ENCODE data around the gene RO60. TPM values are rescaled to one million over a fixed set of nuclear protein-coding genes. Genes with fewer than 3 reads are reported as not detected.

RO60 gene
- total and polyA plus RNA-seq, 2 of the 4 experiments (the other 2 are of a cell fraction): 10.9 to 161 TPM

- Histone ChIP-seq H3K56ac (ENCODE audit: extremely low read depth, insufficient read depth, low read length) (no peak overlapping the region), H3K27ac (ENCODE audit: insufficient read depth, low read length) (no peak overlapping the region), H3K4ac (ENCODE audit: low read depth, low read length) (no peak overlapping the region), H2AK9ac (replicated peaks; ENCODE audit: low read depth, low read length, poor library complexity) (no peak overlapping the region), H3K9ac (ENCODE audit: low read depth, low read length) (no peak overlapping the region), H2BK20ac (ENCODE audit: low read depth, low read length) (no peak overlapping the region), H3K4me1 (ENCODE audit: control insufficient read depth, insufficient read depth, low read length) (no peaks in the 10 kb centered on the region), H3K36me3 (ENCODE audit: control insufficient read depth, insufficient read depth, low read length) (no peaks in the 10 kb centered on the region), H3K4me2 (ENCODE audit: low read depth, low read length) (no peak overlapping the region), H3K14ac (replicated peaks; ENCODE audit: low read depth, low read length) (no peak overlapping the region), H2BK120ac (ENCODE audit: low read depth, low read length) (no peak overlapping the region), H3K27me3 (ENCODE audit: control insufficient read depth, insufficient read depth, low read length) (no peaks in the 10 kb centered on the region), H3K4me3 (ENCODE audit: insufficient read depth, low read depth, low read length) (no peak overlapping the region), H4K5ac (ENCODE audit: low read depth, low read length) (no peak overlapping the region), H4K8ac (ENCODE audit: low read depth in 2 of 2, low read length in 2 of 2) (no peak overlapping the region), H3K23ac (ENCODE audit: low read depth, low read length) (no peak overlapping the region), H4K91ac (ENCODE audit: insufficient read depth, low read depth, low read length) (no peak overlapping the region), H3K18ac (ENCODE audit: low read depth, low read length) (no peak overlapping the region), H2BK5ac (ENCODE audit: low read depth, low read length, poor library complexity, severe bottlenecking) (no peak overlapping the region), H4K20me1 (ENCODE audit: insufficient read depth, low read length) (no peaks in the 10 kb centered on the region), H2AFZ (replicated peaks; ENCODE audit: low read length, poor library complexity) (no peak overlapping the region), H3K79me1 (ENCODE audit: low read depth in 1 of 2, low read length in 2 of 2) (peaks cover 5 to 9% of the 10 kb centered on the region in 2 experiments; a peak in 3 of 4 replicates), H2AK5ac (ENCODE audit: low read depth, low read length) (no peak overlapping the region), H3K9me3 (ENCODE audit: control insufficient read depth, insufficient read depth, low read length) (no peaks in the 10 kb centered on the region), H3K9me1 (ENCODE audit: insufficient read depth, low read length) (no peaks in the 10 kb centered on the region), H2BK15ac (ENCODE audit: low read depth, low read length) (no peak overlapping the region)
- WGBS, 2 experiments (ENCODE audit: extremely low coverage in 2 of 2, insufficient read length in 1 of 2): no CpG with 5 or more reads among the region's 2 CpGs
- no TSS peak for BruUV-seq (replicated peaks)
- TF ChIP-seq BHLHE40 (IDR thresholded peaks at IDR 0.05; ENCODE audit: low read depth, low read length) (no peak), CHD1 (IDR thresholded peaks at IDR 0.05; ENCODE audit: low read depth, low read length) (no peak), RFX5 (IDR thresholded peaks at IDR 0.05; ENCODE audit: low read depth, low read length) (no peak), MXI1 (IDR thresholded peaks at IDR 0.05; ENCODE audit: borderline replicate concordance, low read depth, low read length) (no peak), USF2 (IDR thresholded peaks at IDR 0.05; ENCODE audit: low read depth, low read length) (no peak), CEBPB (IDR thresholded peaks at IDR 0.05; ENCODE audit: low read depth, low read length) (no peak), MAZ (IDR thresholded peaks at IDR 0.05; ENCODE audit: borderline replicate concordance, low read depth, low read length) (no peak), SMC3 (IDR thresholded peaks at IDR 0.05; ENCODE audit: low read depth, low read length) (peak; percentile 48; the same call in 1 of the 2 replicates), ELK1 (IDR thresholded peaks at IDR 0.05; ENCODE audit: borderline replicate concordance, low read depth, low read length) (no peak), NFE2L2 (IDR thresholded peaks at IDR 0.05; ENCODE audit: low read depth, low read length) (no peak), CTCF (conservative IDR thresholded peaks at IDR 0.05; ENCODE audit: low read depth, low read length) (peak; percentile 46), RAD21 (IDR thresholded peaks at IDR 0.05; ENCODE audit: low read length) (peak; percentile 33)
- ChIA-PET CTCF (no interaction called here), POLR2A (ENCODE audit: unreplicated experiment) (no interaction called here)
- ATAC-seq (ENCODE audit: low read depth) (peak; percentile 69), DNase-seq (peak; percentile 31)
- intact Hi-C loops (cut with micrococcal nuclease): loop anchor here (2.0 to 5.0 kb wide), 2 partner anchors 421 to 559 kb away; no protein-coding TSS in a partner anchor
- dilution Hi-C loops (cut with HindIII; ENCODE audit: low sequenced_read_pairs, unreplicated experiment): no loop called here
- in situ Hi-C loops (cut with MboI; ENCODE audit: low sequenced_read_pairs): no loop called here
Measured at GRCh38 chr1:193031431-193031830, 28.0 kb upstream of the RO60 start.
